Erythroblast (primary cell): Measurements from ENCODE around the gene TUBA8.
"Not testable (repeated sequence)": the region's sequence is repeated elsewhere in the genome, so short reads cannot be mapped to it uniquely, and the experiment has no call there.

Experiments used
- GATA1 ChIP-seq: IDR thresholded peaks from 2 replicates; pipeline ENCODE4 v1.6.1; 2011; ENCODE audit warnings: low read depth, mild to moderate bottlenecking, control low read depth, low read length, moderate library complexity
- POLR2A ChIP-seq: IDR thresholded peaks from 2 replicates; pipeline ENCODE4 v1.6.1; 2011; ENCODE audit warnings: mild to moderate bottlenecking, low read length

GRCh38 chr22:18106550-18107341, 3.9 kb upstream of the TUBA8 start:
- TF ChIP-seq POLR2A, GATA1: not testable (repeated sequence)
